Breast epithelium (tissue), 3 donors: ENCODE results near the gene USP1.

Experiments
- POLR2A ChIP-seq: fragments of 450-650 bp; IDR thresholded peaks from one replicate; pipeline ENCODE4 v1.6.1; 2016; ENCODE audit warnings: antibody characterized with exemption, mild to moderate bottlenecking, moderate library complexity
- TF ChIP-seq, protein P1 (sequence below), 3 donors: fragments of 450-650 bp; IDR thresholded peaks; one replicate each; pipeline ENCODE4 v1.5.1; 2016 to 2017; ENCODE audit warnings: antibody characterized with exemption in 3 of 3, mild to moderate bottlenecking in 3 of 3, moderate library complexity in 3 of 3

GRCh38 chr1:62438163-62438562 is 1.3 kb downstream of the USP1 start:
- TF ChIP-seq POLR2A: no peak
- TF ChIP-seq, protein P1, sequence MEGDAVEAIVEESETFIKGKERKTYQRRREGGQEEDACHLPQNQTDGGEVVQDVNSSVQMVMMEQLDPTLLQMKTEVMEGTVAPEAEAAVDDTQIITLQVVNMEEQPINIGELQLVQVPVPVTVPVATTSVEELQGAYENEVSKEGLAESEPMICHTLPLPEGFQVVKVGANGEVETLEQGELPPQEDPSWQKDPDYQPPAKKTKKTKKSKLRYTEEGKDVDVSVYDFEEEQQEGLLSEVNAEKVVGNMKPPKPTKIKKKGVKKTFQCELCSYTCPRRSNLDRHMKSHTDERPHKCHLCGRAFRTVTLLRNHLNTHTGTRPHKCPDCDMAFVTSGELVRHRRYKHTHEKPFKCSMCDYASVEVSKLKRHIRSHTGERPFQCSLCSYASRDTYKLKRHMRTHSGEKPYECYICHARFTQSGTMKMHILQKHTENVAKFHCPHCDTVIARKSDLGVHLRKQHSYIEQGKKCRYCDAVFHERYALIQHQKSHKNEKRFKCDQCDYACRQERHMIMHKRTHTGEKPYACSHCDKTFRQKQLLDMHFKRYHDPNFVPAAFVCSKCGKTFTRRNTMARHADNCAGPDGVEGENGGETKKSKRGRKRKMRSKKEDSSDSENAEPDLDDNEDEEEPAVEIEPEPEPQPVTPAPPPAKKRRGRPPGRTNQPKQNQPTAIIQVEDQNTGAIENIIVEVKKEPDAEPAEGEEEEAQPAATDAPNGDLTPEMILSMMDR (IDR thresholded peaks at IDR 0.05): no peak
